ENCODE data around the gene PRR5L. TPM values are rescaled to one million over a fixed set of nuclear protein-coding genes. Genes with fewer than 3 reads are reported as not detected.

PRR5L gene
- total and polyA plus RNA-seq, 9 of the 15 experiments (the other 6 are each of a cell fraction or from before 2014, with no cell fraction given), result 0.11 to 0.60 (median 0.36) TPM; not detected in 2

DNA sequence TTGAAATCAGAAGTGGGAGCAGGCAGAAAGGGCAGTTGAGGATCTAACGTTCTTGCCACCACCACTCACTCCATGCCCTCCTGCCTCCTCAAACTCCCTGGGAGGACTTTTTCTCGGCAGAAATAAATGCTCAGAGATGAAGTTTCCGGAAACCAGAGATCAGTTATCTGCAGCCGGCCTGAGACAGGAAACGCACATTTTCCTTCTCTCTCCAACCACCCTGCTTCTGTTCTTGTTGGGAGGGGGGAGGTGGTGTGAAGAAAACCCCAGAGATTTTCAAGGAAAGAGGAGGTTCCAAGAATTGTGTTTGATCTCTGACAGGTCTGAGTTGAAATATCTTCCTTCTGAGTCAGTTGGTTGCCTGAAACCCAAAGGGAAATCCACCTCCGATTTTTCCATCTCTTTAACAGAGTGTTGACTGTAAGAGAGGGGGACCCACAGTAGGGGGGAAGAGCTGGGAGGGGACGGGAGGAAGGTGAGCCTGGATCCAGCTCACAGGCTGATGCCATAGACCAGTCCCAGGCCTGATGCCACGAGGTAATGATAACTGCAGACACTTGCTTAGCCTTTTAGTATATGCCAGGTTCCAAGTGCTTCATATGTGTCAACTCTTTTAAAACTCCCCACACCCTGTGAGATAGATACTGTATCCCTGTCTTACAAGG lies 113.2 kb downstream of the PRR5L start (continued):
- TF ChIP-seq GABPB1 (CRISPR knock-in tag; IDR thresholded peaks at IDR 0.05) (no peak), RCOR1 (IDR thresholded peaks at IDR 0.05; ENCODE audit: borderline replicate concordance in 1 of 2, low read depth in 2 of 2, low read length in 2 of 2) (peak in 1 of 2 experiments; percentile 58; a peak in 1 of 4 replicates), LEF1 (IDR thresholded peaks at IDR 0.05) (peak; percentile 94), POLR2H (tag; IDR thresholded peaks at IDR 0.05; ENCODE audit: low read depth) (peak; percentile 63), MGA (IDR thresholded peaks at IDR 0.05) (peak; percentile 43; the same call in 1 of the 2 replicates), STAT5A (IDR thresholded peaks at IDR 0.05; ENCODE audit: borderline replicate concordance, low read length) (peak; percentile 45; the same call in 1 of the 2 replicates)

All from K562 (cell line).